ENCODE results near the gene PLCL1. TPM values are rescaled to one million over a fixed set of nuclear protein-coding genes. Genes with fewer than 3 reads are reported as not detected.

The PLCL1 gene
- total and polyA plus RNA-seq, 12 donors, result 1.6 to 24.0 (median 4.9) TPM

GRCh38 chr2:198045227-198045626 is 240.8 kb downstream of the PLCL1 start:
- DNase-seq, result no peak
- intact Hi-C loops (cut with DNase I), result no loop called here
- Histone ChIP-seq H3K4me3 (no peak overlapping the region), H3K27me3 (no peaks in the 10 kb centered on the region), H3K9me3 (replicated peaks in 1 of 3) (no peaks in the 10 kb centered on the region), H3K36me3 (replicated peaks in 1 of 2) (no peaks in the 10 kb centered on the region), H3K4me1 (replicated peaks in 1 of 2) (no peaks in the 10 kb centered on the region), H3K27ac (no peak overlapping the region)
- TF ChIP-seq, protein P1, sequence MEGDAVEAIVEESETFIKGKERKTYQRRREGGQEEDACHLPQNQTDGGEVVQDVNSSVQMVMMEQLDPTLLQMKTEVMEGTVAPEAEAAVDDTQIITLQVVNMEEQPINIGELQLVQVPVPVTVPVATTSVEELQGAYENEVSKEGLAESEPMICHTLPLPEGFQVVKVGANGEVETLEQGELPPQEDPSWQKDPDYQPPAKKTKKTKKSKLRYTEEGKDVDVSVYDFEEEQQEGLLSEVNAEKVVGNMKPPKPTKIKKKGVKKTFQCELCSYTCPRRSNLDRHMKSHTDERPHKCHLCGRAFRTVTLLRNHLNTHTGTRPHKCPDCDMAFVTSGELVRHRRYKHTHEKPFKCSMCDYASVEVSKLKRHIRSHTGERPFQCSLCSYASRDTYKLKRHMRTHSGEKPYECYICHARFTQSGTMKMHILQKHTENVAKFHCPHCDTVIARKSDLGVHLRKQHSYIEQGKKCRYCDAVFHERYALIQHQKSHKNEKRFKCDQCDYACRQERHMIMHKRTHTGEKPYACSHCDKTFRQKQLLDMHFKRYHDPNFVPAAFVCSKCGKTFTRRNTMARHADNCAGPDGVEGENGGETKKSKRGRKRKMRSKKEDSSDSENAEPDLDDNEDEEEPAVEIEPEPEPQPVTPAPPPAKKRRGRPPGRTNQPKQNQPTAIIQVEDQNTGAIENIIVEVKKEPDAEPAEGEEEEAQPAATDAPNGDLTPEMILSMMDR (IDR thresholded peaks at IDR 0.05), result no peak
- no peak for TF ChIP-seq POLR2A (IDR thresholded peaks at IDR 0.05)

- Histone ChIP-seq H3K27me3 (no peaks in the 10 kb centered on the region), H3K36me3 (replicated peaks in 1 of 2) (no peaks in the 10 kb centered on the region), H3K4me1 (replicated peaks in 1 of 2) (peaks cover 0 to 8% of the 10 kb centered on the region in 2 donors), H3K4me3 (no peak overlapping the region), H3K9me3 (replicated peaks in 1 of 3) (no peaks in the 10 kb centered on the region), H3K27ac (no peak overlapping the region)
- 66 to 90% (median 75%) methylated on average over 2 of the region's 2 CpGs for WGBS, 4 donors
- intact Hi-C loops (cut with DNase I), result no loop called here
- TF ChIP-seq, protein P1 (IDR thresholded peaks at IDR 0.05), result no peak
- TF ChIP-seq POLR2A (IDR thresholded peaks at IDR 0.05), result no peak
- DNase-seq, result no peak
These were observed 248.3 kb downstream of the PLCL1 start for GRCh38 chr2:198052741-198053140.

GRCh38 chr2:198053148-198053547 is 248.8 kb downstream of the PLCL1 start:
- intact Hi-C loops (cut with DNase I), result no loop called here
- TF ChIP-seq, protein P1 (IDR thresholded peaks at IDR 0.05), result no peak
- TF ChIP-seq POLR2A (IDR thresholded peaks at IDR 0.05), result no peak
- WGBS, 4 donors, result 91 to 96% (median 93%) methylated on average over 1 of the region's 1 CpG

GRCh38 chr2:198053776-198054175 is 249.4 kb downstream of the PLCL1 start:
- whole genome bisulfite sequencing, 4 donors, result 75 to 97% (median 88%) methylated on average over 1 of the region's 1 CpG
- Histone ChIP-seq H3K27me3 (no peaks in the 10 kb centered on the region), H3K36me3 (replicated peaks in 1 of 2) (no peaks in the 10 kb centered on the region), H3K4me3 (no peak overlapping the region), H3K27ac (no peak overlapping the region), H3K4me1 (replicated peaks in 1 of 2) (peaks cover 0 to 8% of the 10 kb centered on the region in 2 donors), H3K9me3 (replicated peaks in 1 of 3) (no peaks in the 10 kb centered on the region)
- intact Hi-C loops (cut with DNase I), result no loop called here
- TF ChIP-seq POLR2A (IDR thresholded peaks at IDR 0.05), result no peak
- TF ChIP-seq, protein P1 (IDR thresholded peaks at IDR 0.05), result no peak
- DNase-seq, result no peak

More at GRCh38 chr2:198053148-198053547, 248.8 kb downstream of the PLCL1 start:
- no peaks in the 10 kb centered on the region for H3K27me3 ChIP-seq
- no peaks in the 10 kb centered on the region for H3K9me3 ChIP-seq (replicated peaks in 1 of 3)
- H3K4me1 ChIP-seq (replicated peaks in 1 of 2), result peaks cover 0 to 8% of the 10 kb centered on the region in 2 donors
- no peak overlapping the region for H3K27ac ChIP-seq
- no peak for DNase-seq
- H3K36me3 ChIP-seq (replicated peaks in 1 of 2), result no peaks in the 10 kb centered on the region
- H3K4me3 ChIP-seq, result no peak overlapping the region

All from adrenal gland (tissue), 12 donors.